Naive thymus-derived CD4-positive, alpha-beta T cell (primary cell): ENCODE data around the gene TLE6. TPM values are rescaled to one million over a fixed set of nuclear protein-coding genes. Genes with fewer than 3 reads are reported as not detected.

Source experiments
- ATAC-seq: fragments of 150-1000 bp; cut with Tn5 transposase; 2 replicates; pipeline ENCODE4 v1.10.0; 2021; ENCODE audit warnings: mild to moderate bottlenecking, moderate library complexity
- CTCF ChIA-PET: fragments of 350-600 bp; sonication (Branson Sonifier 250); formaldehyde crosslinking; loops from one replicate; lab custom pipeline; 2021; ENCODE audit warnings: antibody characterized with exemption; lab: Charles Lee
- POLR2A ChIA-PET: fragments of 350-600 bp; sonication (Branson Sonifier 250); formaldehyde crosslinking; loops from one replicate; lab custom pipeline; 2021; ENCODE audit warnings: antibody characterized with exemption, inconsistent platforms; lab: Charles Lee
- DNase-seq, 9 donors: peaks; one replicate each; pipeline versions ENCODE4 v3.0.0 to v3.0.0-alpha.2; 2020 to 2022; ENCODE audit warnings: mixed read lengths in 1 of 9
- H3K27ac ChIP-seq: one replicate; pipeline ENCODE4 v1.7.0; 2013; ENCODE audit warnings: mild to moderate bottlenecking, low read depth, low read length, moderate library complexity
- H3K27me3 ChIP-seq, 2 donors: one replicate each; pipeline ENCODE4 v1.7.0; 2013; ENCODE audit warnings: low read length in 2 of 2, mild to moderate bottlenecking in 2 of 2, moderate library complexity in 2 of 2; ENCODE audit not compliant: control insufficient read depth in 2 of 2, insufficient read depth in 2 of 2
- H3K36me3 ChIP-seq, 3 experiments: 1 replicate in 2 of 3; 2 replicates in 1 of 3; pipeline ENCODE4 v1.7.0; 2013; ENCODE audit warnings: low read length in 3 of 3, mild to moderate bottlenecking in 3 of 3, moderate library complexity in 1 of 3; ENCODE audit not compliant: insufficient read depth in 3 of 3, control insufficient read depth in 2 of 3
- H3K4me1 ChIP-seq, 2 donors: one replicate each; pipeline ENCODE4 v1.7.0; 2013; ENCODE audit warnings: low read length in 2 of 2, mild to moderate bottlenecking in 2 of 2, moderate library complexity in 1 of 2; ENCODE audit not compliant: control insufficient read depth in 2 of 2, insufficient read depth in 2 of 2
- H3K4me3 ChIP-seq: 2 replicates; pipeline ENCODE4 v1.7.0; 2013; ENCODE audit warnings: mild to moderate bottlenecking, low read length
- H3K9me3 ChIP-seq, 3 experiments: 1 replicate in 2 of 3; 2 replicates in 1 of 3; pipeline ENCODE4 v1.7.0; 2013; ENCODE audit warnings: low read length in 3 of 3; ENCODE audit not compliant: control insufficient read depth in 2 of 3
- H3K27ac Mint-ChIP-seq, 9 donors: one replicate each; pipeline ENCODE4 v1.8.0; 2020 to 2022; ENCODE audit warnings: mixed read lengths in 9 of 9, mild to moderate bottlenecking in 8 of 9, moderate library complexity in 5 of 9, inconsistent platforms in 2 of 9
- H3K27me3 Mint-ChIP-seq, 5 donors: one replicate each; pipeline ENCODE4 v1.8.0; 2021 to 2022; ENCODE audit warnings: mixed read lengths in 5 of 5, mild to moderate bottlenecking in 1 of 5
- H3K36me3 Mint-ChIP-seq, 5 donors: one replicate each; pipeline ENCODE4 v1.8.0; 2020 to 2022; ENCODE audit warnings: mixed read lengths in 5 of 5, mild to moderate bottlenecking in 3 of 5, inconsistent platforms in 1 of 5
- H3K4me1 Mint-ChIP-seq, 7 donors: one replicate each; pipeline ENCODE4 v1.8.0; 2020 to 2022; ENCODE audit warnings: mixed read lengths in 7 of 7, mild to moderate bottlenecking in 3 of 7, inconsistent platforms in 1 of 7
- H3K4me3 Mint-ChIP-seq, 10 donors: one replicate each; pipeline ENCODE4 v1.8.0; 2020 to 2022; ENCODE audit warnings: mild to moderate bottlenecking in 10 of 10, mixed read lengths in 10 of 10, moderate library complexity in 6 of 10, inconsistent platforms in 2 of 10
- H3K9me3 Mint-ChIP-seq, 11 donors: one replicate each; pipeline ENCODE4 v1.8.0; 2020 to 2022; ENCODE audit warnings: mixed read lengths in 11 of 11, mild to moderate bottlenecking in 4 of 11, inconsistent platforms in 1 of 11, moderate library complexity in 1 of 11
- intact Hi-C, 2 donors: fragments of 100-400 bp; cut with micrococcal nuclease; formaldehyde crosslinking; loops; one replicate each; pipeline ENCODE4 v1.15.1; 2023
- polyA plus RNA-seq, 2 donors: library from polyadenylated mRNA; unstranded; fragments of 300-500 nt; fragmentation: Illumina TruSeq; gene quantifications; one replicate each; pipeline ENCODE4 v1.2.3, GENCODE V29; 2021
- total RNA-seq, 6 experiments: library from RNA in 5 of 6; stranded (reverse) in 5 of 6; gene quantifications; 1 replicate in 5 of 6; 2 replicates in 1 of 6; pipeline ENCODE4 v1.2.3 and lab custom pipeline; 2021 to 2026

TLE6 gene
- total and polyA plus RNA-seq, 7 experiments from 2014 or later = 0.52 to 0.64 (median 0.60) TPM; not detected in 4

- H3K27me3 Mint-ChIP-seq = peaks cover 0 to 16% (median 0%) of the 10 kb centered on the region in 5 donors
- H3K27ac ChIP-seq = no peak overlapping the region
- intact Hi-C loops = loop anchor here (5.0 kb wide), 2 partner anchors 148 to 948 kb away; partner anchors contain the start of genes EEF2 (in 1 of the 2) and NCLN (in 1 of the 2)
- no peak overlapping the region for H3K4me3 ChIP-seq
- H3K4me1 ChIP-seq = peaks cover 11 to 16% of the 10 kb centered on the region in 2 donors
- peak overlapping the region in 2 of 10 donors; percentile 6 to 13 for H3K4me3 Mint-ChIP-seq
- no peaks in the 10 kb centered on the region for H3K36me3 ChIP-seq
- H3K36me3 Mint-ChIP-seq = no peaks in the 10 kb centered on the region
- no peaks in the 10 kb centered on the region for H3K27me3 ChIP-seq
- H3K4me1 Mint-ChIP-seq = peaks cover 28 to 44% (median 31%) of the 10 kb centered on the region in 7 donors
- ATAC-seq = no peak
- H3K9me3 Mint-ChIP-seq = peaks cover 0 to 5% (median 0%) of the 10 kb centered on the region in 11 donors
- H3K9me3 ChIP-seq = no peaks in the 10 kb centered on the region
- peak overlapping the region in 6 of 9 donors; percentile 23 to 85 (median 64) for H3K27ac Mint-ChIP-seq
- no peak for DNase-seq
- ChIA-PET POLR2A (interaction anchor here (0.6 to 9.9 kb wide), 6 partner anchors 8 to 33 kb away, joined by 3 to 359 read pairs (median 6); partner anchors contain the start of genes TLE2 and TLE5), CTCF (interaction anchor here (0.6 to 1.3 kb wide), 4 partner anchors 14 to 391 kb away, joined by 3 to 4 read pairs (median 4); no protein-coding TSS in a partner anchor)
Measured at GRCh38 chr19:3039125-3039524, 61.8 kb downstream of the TLE6 start.

- Mint-ChIP-seq H3K27ac (peak overlapping the region in 8 of 9 donors; percentile 23 to 85 (median 64)), H3K36me3 (no peaks in the 10 kb centered on the region), H3K4me1 (peaks cover 22 to 44% (median 28%) of the 10 kb centered on the region in 7 donors), H3K9me3 (peaks cover 0 to 5% (median 0%) of the 10 kb centered on the region in 11 donors), H3K4me3 (peak overlapping the region in 2 of 10 donors; percentile 6 to 18), H3K27me3 (peaks cover 0 to 12% (median 0%) of the 10 kb centered on the region in 5 donors)
- no peaks in the 10 kb centered on the region for H3K27me3 ChIP-seq
- ATAC-seq (no peak), DNase-seq (no peak)
- no peak overlapping the region for H3K27ac ChIP-seq
- intact Hi-C loops = loop anchor here (5.0 kb wide), 2 partner anchors 148 to 948 kb away; partner anchors contain the start of genes EEF2 (in 1 of the 2) and NCLN (in 1 of the 2)
- H3K9me3 ChIP-seq = no peaks in the 10 kb centered on the region
- no peaks in the 10 kb centered on the region for H3K36me3 ChIP-seq
- CTCF ChIA-PET = interaction anchor here (0.6 to 1.3 kb wide), 4 partner anchors 13 to 64 kb away, joined by 3 to 6 read pairs (median 4); no protein-coding TSS in a partner anchor
- H3K4me3 ChIP-seq = no peak overlapping the region
- POLR2A ChIA-PET = interaction anchor here (0.6 to 9.9 kb wide), 5 partner anchors 9 to 26 kb away, joined by 3 to 359 read pairs (median 4); partner anchors contain the start of gene TLE5
- peaks cover 7 to 14% of the 10 kb centered on the region in 2 donors for H3K4me1 ChIP-seq
Measured at GRCh38 chr19:3039641-3040077, 62.3 kb downstream of the TLE6 start.

- H3K4me3 ChIP-seq = no peak overlapping the region
- H3K4me3 Mint-ChIP-seq = peak overlapping the region in 3 of 10 donors; percentile 16 to 45 (median 25)
- DNase-seq (no peak), ATAC-seq (no peak)
- H3K36me3 Mint-ChIP-seq = no peaks in the 10 kb centered on the region
- H3K4me1 ChIP-seq = peaks cover 0 to 5% of the 10 kb centered on the region in 2 donors
- no peaks in the 10 kb centered on the region for H3K36me3 ChIP-seq
- H3K27me3 ChIP-seq = no peaks in the 10 kb centered on the region
- intact Hi-C loops = no loop called here
- peaks cover 12 to 40% (median 26%) of the 10 kb centered on the region in 7 donors for H3K4me1 Mint-ChIP-seq
- ChIA-PET POLR2A (interaction anchor here (1.3 to 9.9 kb wide), 3 partner anchors 11 to 16 kb away, joined by 3 to 359 read pairs (median 10); partner anchors contain the start of gene TLE5), CTCF (no interaction called here)
- no peaks in the 10 kb centered on the region for H3K9me3 ChIP-seq
- peak overlapping the region in 7 of 9 donors; percentile 18 to 83 (median 67) for H3K27ac Mint-ChIP-seq
- peaks cover 0 to 2% (median 0%) of the 10 kb centered on the region in 11 donors for H3K9me3 Mint-ChIP-seq
- H3K27ac ChIP-seq = peak overlapping the region; percentile 51
- H3K27me3 Mint-ChIP-seq = peaks cover 0 to 11% (median 0%) of the 10 kb centered on the region in 5 donors
Measured at GRCh38 chr19:3041327-3041726, 64.0 kb downstream of the TLE6 start.

- no peak for DNase-seq
- Mint-ChIP-seq H3K4me1 (peaks cover 5 to 40% (median 23%) of the 10 kb centered on the region in 7 donors), H3K4me3 (peak overlapping the region in 9 of 10 donors; percentile 34 to 84 (median 70)), H3K9me3 (peaks cover 0 to 2% (median 0%) of the 10 kb centered on the region in 11 donors), H3K27ac (peak overlapping the region in 8 of 9 donors; percentile 34 to 90 (median 78)), H3K36me3 (no peaks in the 10 kb centered on the region), H3K27me3 (peaks cover 0 to 13% (median 0%) of the 10 kb centered on the region in 5 donors)
- no peaks in the 10 kb centered on the region for H3K4me1 ChIP-seq
- ChIA-PET CTCF (interaction anchor here (0.7 to 1.3 kb wide), 3 partner anchors 10 to 19 kb away, joined by 3 to 5 read pairs (median 4); no protein-coding TSS in a partner anchor), POLR2A (interaction anchor here (0.7 to 9.9 kb wide), 5 partner anchors 12 to 62 kb away, joined by 3 to 359 read pairs (median 4); partner anchors contain the start of gene TLE5)
- no peaks in the 10 kb centered on the region for H3K27me3 ChIP-seq
- intact Hi-C loops = no loop called here
- ATAC-seq = no peak
- no peaks in the 10 kb centered on the region for H3K9me3 ChIP-seq
- no peak overlapping the region for H3K4me3 ChIP-seq
- no peaks in the 10 kb centered on the region for H3K36me3 ChIP-seq
- peak overlapping the region; percentile 58 for H3K27ac ChIP-seq
Measured at GRCh38 chr19:3041761-3042620, 64.6 kb downstream of the TLE6 start.

GRCh38 chr19:3042621-3043267, 65.4 kb downstream of the TLE6 start:
- POLR2A ChIA-PET = interaction anchor here (0.7 to 9.9 kb wide), 3 partner anchors 14 to 61 kb away, joined by 3 to 359 read pairs (median 4); partner anchors contain the start of gene TLE5
- Histone ChIP-seq H3K27me3 (no peaks in the 10 kb centered on the region), H3K9me3 (no peaks in the 10 kb centered on the region), H3K27ac (peak overlapping the region; percentile 58), H3K36me3 (no peaks in the 10 kb centered on the region), H3K4me3 (no peak overlapping the region), H3K4me1 (peaks cover under 1 to 3% of the 10 kb centered on the region in 2 donors)
- CTCF ChIA-PET = interaction anchor here (0.7 to 1.3 kb wide), 4 partner anchors 9 to 104 kb away, joined by 3 to 5 read pairs (median 4); no protein-coding TSS in a partner anchor
- intact Hi-C loops = no loop called here
- DNase-seq (no peak), ATAC-seq (no peak)
- H3K27me3 Mint-ChIP-seq = peaks cover 0 to 16% (median 0%) of the 10 kb centered on the region in 5 donors
- no peaks in the 10 kb centered on the region for H3K36me3 Mint-ChIP-seq
- H3K4me1 Mint-ChIP-seq = peaks cover 8 to 45% (median 28%) of the 10 kb centered on the region in 7 donors
- peak overlapping the region in 9 of 10 donors; percentile 34 to 84 (median 70) for H3K4me3 Mint-ChIP-seq
- H3K9me3 Mint-ChIP-seq = peaks cover 0 to 2% (median 0%) of the 10 kb centered on the region in 11 donors
- peak overlapping the region in 8 of 9 donors; percentile 34 to 90 (median 72) for H3K27ac Mint-ChIP-seq
